A549 (cell line): ENCODE results near the gene PRSS56. TPM values are rescaled to one million over a fixed set of nuclear protein-coding genes. Genes with fewer than 3 reads are reported as not detected.

Source experiments
- ATAC-seq, 2 experiments: fragments of 200-7000 bp in 1 of 2; fragments of >200 bp in 1 of 2; cut with Nextera tagmentation in 1 of 2; cut with Tn5 transposase in 1 of 2; 3 replicates each; pipeline versions ENCODE4 v1.8.0 to v1.9.1; 2018 to 2020; ENCODE audit warnings: mild to moderate bottlenecking in 1 of 2, moderate library complexity in 1 of 2
- CTCF ChIA-PET: fragments of 300-600 bp; sonication (Branson Sonifier 250); formaldehyde crosslinking; extraction: SDS; loops from one replicate; lab custom pipeline; 2021; ENCODE audit warnings: antibody characterized with exemption, inconsistent platforms; lab: Yijun Ruan, JAX
- POLR2A ChIA-PET: fragments of 350-600 bp; formaldehyde crosslinking; extraction: SDS; loops from one replicate; lab custom pipeline; 2021; ENCODE audit warnings: antibody characterized with exemption, inconsistent platforms; lab: Yijun Ruan, JAX
- DNase-seq, 2 experiments: peaks; one replicate each; pipeline versions ENCODE4 v3.0.0 to v3.0.0-alpha.2; 2011 to 2016; ENCODE audit warnings: low read depth in 1 of 2, low spot score in 1 of 2
- FAIRE-seq: peaks from 2 replicates; lab custom pipeline; 2011; peaks lifted over from hg19 to GRCh38; lab: Jason Lieb, UNC
- H3K27ac ChIP-seq, 2 experiments: fragments of >200 bp; sonication (Bioruptor Twin); formaldehyde crosslinking; 3 replicates each; pipeline ENCODE4 v1.5.1; 2016 to 2017
- H3K4me1 ChIP-seq: fragments of >200 bp; sonication (Bioruptor Twin); formaldehyde crosslinking; 3 replicates; pipeline ENCODE4 v1.6.1; 2016
- H3K4me2 ChIP-seq: fragments of >200 bp; sonication (Bioruptor Twin); formaldehyde crosslinking; 3 replicates; pipeline ENCODE4 v1.6.1; 2016
- H3K4me3 ChIP-seq: fragments of >200 bp; sonication (Bioruptor Twin); formaldehyde crosslinking; 3 replicates; pipeline ENCODE4 v1.5.1; 2016
- H3K9me3 ChIP-seq: fragments of >200 bp; sonication (Bioruptor Twin); formaldehyde crosslinking; 3 replicates; pipeline ENCODE4 v1.6.1; 2016
- BHLHE40 ChIP-seq: IDR thresholded peaks from 2 replicates; pipeline ENCODE4 v1.6.1; 2012; ENCODE audit warnings: low read depth, low read length, inconsistent platforms
- CBX8 ChIP-seq: fragments of 200-600 bp; sonication (generic); IDR thresholded peaks from 2 replicates; pipeline ENCODE4 v1.6.1; 2016
- CHD4 ChIP-seq: fragments of 200-600 bp; sonication (generic); IDR thresholded peaks from 2 replicates; pipeline ENCODE4 v1.6.1; 2016; ENCODE audit warnings: antibody characterized with exemption, mild to moderate bottlenecking, borderline replicate concordance
- EHMT2 ChIP-seq: fragments of 200-600 bp; sonication (generic); IDR thresholded peaks from 2 replicates; pipeline ENCODE4 v1.6.1; 2016; ENCODE audit warnings: antibody characterized with exemption, low read depth, mild to moderate bottlenecking, moderate library complexity
- EP300 ChIP-seq, 2 experiments: fragments of >200 bp; sonication (Bioruptor Twin); formaldehyde crosslinking; IDR thresholded peaks; 2 replicates in 1 of 2; 3 replicates in 1 of 2; pipeline ENCODE4 v1.6.1; 2016 to 2017
- ESRRA ChIP-seq: fragments of 150-350 bp; IDR thresholded peaks from 2 replicates; pipeline ENCODE4 v1.6.1; 2014; ENCODE audit warnings: mild to moderate bottlenecking, low read length, borderline replicate concordance
- FOSL2 ChIP-seq, 2 experiments: fragments of 450-650 bp in 1 of 2; fragments of >200 bp in 1 of 2; sonication (Bioruptor Twin) in 1 of 2; formaldehyde crosslinking; IDR thresholded peaks; 2 replicates each; pipeline versions ENCODE4 v1.5.0 to v1.6.1; 2016 to 2020; ENCODE audit warnings: mild to moderate bottlenecking in 1 of 2, moderate library complexity in 1 of 2
- GATA3 ChIP-seq: IDR thresholded peaks from 2 replicates; pipeline ENCODE4 v1.6.1; 2012; ENCODE audit warnings: borderline replicate concordance
- HDAC2 ChIP-seq: fragments of 200-600 bp; sonication (generic); IDR thresholded peaks from 2 replicates; pipeline ENCODE4 v1.6.1; 2016
- HEYL ChIP-seq: fragments of 250-450 bp; sonication (Bioruptor Pico); IDR thresholded peaks from 2 replicates; pipeline ENCODE4 v1.8.0; 2021; ENCODE audit warnings: mild to moderate bottlenecking, moderate library complexity
- JUNB ChIP-seq: fragments of >200 bp; sonication (Bioruptor Twin); formaldehyde crosslinking; IDR thresholded peaks from 2 replicates; pipeline ENCODE4 v1.6.1; 2016
- MAZ ChIP-seq: fragments of 150-350 bp; IDR thresholded peaks from 2 replicates; pipeline ENCODE4 v1.6.1; 2014; ENCODE audit warnings: antibody characterized with exemption, low read depth, low read length, borderline replicate concordance
- MYC ChIP-seq: IDR thresholded peaks from 2 replicates; pipeline ENCODE4 v1.6.1; 2012; ENCODE audit warnings: mild to moderate bottlenecking, inconsistent platforms, low read length, improper control_type of control experiment, borderline replicate concordance
- POLR2A ChIP-seq: IDR thresholded peaks from 2 replicates; pipeline ENCODE4 v1.6.1; 2012; ENCODE audit warnings: mild to moderate bottlenecking, low read length
- RCOR1 ChIP-seq: fragments of 150-350 bp; IDR thresholded peaks from 2 replicates; pipeline ENCODE4 v1.6.1; 2014; ENCODE audit warnings: antibody characterized with exemption, low read length, low read depth
- RFX5 ChIP-seq: fragments of 450-650 bp; IDR thresholded peaks from 2 replicates; pipeline ENCODE4 v1.7.1; 2014; ENCODE audit warnings: antibody characterized with exemption, mild to moderate bottlenecking, moderate library complexity
- RNF2 ChIP-seq: fragments of 200-600 bp; sonication (generic); IDR thresholded peaks from 2 replicates; pipeline ENCODE4 v1.6.1; 2016; ENCODE audit warnings: low read depth, mild to moderate bottlenecking, antibody characterized with exemption, moderate library complexity, borderline replicate concordance
- SMC3 ChIP-seq: fragments of >200 bp; sonication (Bioruptor Twin); formaldehyde crosslinking; IDR thresholded peaks from 3 replicates; pipeline ENCODE4 v1.6.1; 2018; ENCODE audit warnings: inconsistent platforms
- SREBF2 ChIP-seq: fragments of 450-650 bp; IDR thresholded peaks from 2 replicates; pipeline ENCODE4 v1.6.1; 2014; ENCODE audit warnings: mild to moderate bottlenecking, moderate library complexity
- TP53 ChIP-seq: fragments of 250-450 bp; sonication (Bioruptor Pico); IDR thresholded peaks from 2 replicates; pipeline ENCODE4 v1.5.0; 2021; ENCODE audit warnings: mild to moderate bottlenecking, moderate library complexity
- ZC3H11A ChIP-seq: fragments of 450-650 bp; IDR thresholded peaks from 2 replicates; pipeline ENCODE4 v1.6.1; 2014; ENCODE audit warnings: antibody characterized with exemption, mild to moderate bottlenecking
- ZFP36 ChIP-seq: fragments of 450-650 bp; IDR thresholded peaks from 2 replicates; pipeline ENCODE4 v1.6.1; 2014; ENCODE audit warnings: borderline replicate concordance; ENCODE audit not compliant: partially characterized antibody
- ZSCAN20 ChIP-seq: fragments of 250-450 bp; sonication (Bioruptor Pico); IDR thresholded peaks from 2 replicates; pipeline ENCODE4 v1.8.0; 2022; ENCODE audit warnings: mild to moderate bottlenecking, moderate library complexity
- WGBS: methylation state at CpG from one replicate; pipeline ENCODE4 v1.1.6; 2017; ENCODE audit errors: missing lambda C conversion rate; 5-methylcytosine and 5-hydroxymethylcytosine counted together
- polyA plus RNA-seq, 4 experiments: library from polyadenylated mRNA; depleted of rRNA in 3 of 4; stranded (reverse); fragments of >200 nt; fragmentation: RNase III in 1 of 4; extraction: RNeasy Plus Mini Kit Qiagen cat#74134 plus additional on column Dnase treatment in 1 of 4; gene quantifications; 2 replicates in 3 of 4; 3 replicates in 1 of 4; pipeline ENCODE4 v1.2.3, GENCODE V29; 2011 to 2017
- TF ChIP-seq, protein P1 (sequence below): fragments of >200 bp; sonication (Bioruptor Twin); formaldehyde crosslinking; IDR thresholded peaks from 2 replicates; pipeline ENCODE4 v1.6.1; 2016
- TF ChIP-seq, protein P2 (sequence below): IDR thresholded peaks from 2 replicates; pipeline ENCODE4 v1.6.1; 2012
- TF ChIP-seq, protein P3 (sequence below): IDR thresholded peaks from 2 replicates; pipeline ENCODE4 v1.6.1; 2012; ENCODE audit warnings: low read depth, borderline replicate concordance
- TF ChIP-seq, protein P4 (sequence below): fragments of >200 bp; sonication (Bioruptor Twin); formaldehyde crosslinking; IDR thresholded peaks from 3 replicates; pipeline ENCODE4 v1.6.1; 2016
- TF ChIP-seq, protein P5 (sequence below): fragments of 250-450 bp; sonication (Bioruptor Pico); IDR thresholded peaks from 2 replicates; pipeline ENCODE4 v1.5.0; 2021; ENCODE audit warnings: mild to moderate bottlenecking, moderate library complexity, borderline replicate concordance
- TF ChIP-seq, protein P6 (sequence below): fragments of 150-350 bp; IDR thresholded peaks from 2 replicates; pipeline ENCODE4 v1.6.1; 2014; ENCODE audit warnings: low read depth, mild to moderate bottlenecking, low read length
- TF ChIP-seq, protein P7 (sequence below): IDR thresholded peaks from 2 replicates; pipeline ENCODE4 v1.6.1; 2012

Gene PRSS56
- polyA plus RNA-seq, 2 of the 4 experiments (the other 2 are of a cell fraction) = not detected

DNA sequence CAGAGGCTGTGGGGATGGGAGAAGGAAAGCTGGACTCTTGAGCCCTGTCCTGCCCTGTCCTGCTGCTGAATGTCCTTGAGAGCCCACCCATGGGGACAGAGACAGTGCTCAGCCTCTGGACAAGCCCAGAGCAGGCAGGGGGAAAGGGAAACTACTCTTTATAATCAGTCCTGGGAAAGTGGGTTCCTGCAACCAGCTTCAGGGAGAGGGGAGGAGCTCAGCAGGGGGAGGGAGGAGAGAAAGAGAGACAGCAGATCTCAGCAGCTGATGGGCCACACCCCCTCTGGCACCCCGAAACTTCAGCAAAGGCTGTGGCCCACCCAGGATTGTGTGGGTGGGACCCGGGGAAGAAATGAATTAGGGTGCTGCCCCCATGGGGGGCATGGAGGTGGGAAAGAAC is 44.1 kb upstream of the PRSS56 start:
- Histone ChIP-seq H3K4me1 (no peaks in the 10 kb centered on the region), H3K4me2 (no peak overlapping the region), H3K9me3 (peaks cover 8% of the 10 kb centered on the region; the same call in 1 of the 3 replicates), H3K4me3 (no peak overlapping the region), H3K27ac (no peak overlapping the region)
- ChIA-PET CTCF (interaction anchor here (0.6 to 3.8 kb wide), 3 partner anchors 31 to 48 kb away, joined by 3 to 19 read pairs (median 6); no protein-coding TSS in a partner anchor), POLR2A (interaction anchor here (0.5 kb wide), 1 partner anchor 71 kb away, joined by 3 read pairs; no protein-coding TSS in a partner anchor)
- WGBS = 16% methylated on average over 2 of the region's 2 CpGs
- FAIRE-seq (no peak), DNase-seq (no peak), ATAC-seq (no peak)
- TF ChIP-seq CBX8 (no peak), TP53 (CRISPR knock-in tag) (no peak), MYC (no peak), ZFP36 (no peak), POLR2A (no peak), JUNB (no peak), SREBF2 (no peak), ZC3H11A (no peak), MAZ (no peak), ESRRA (no peak), HEYL (no peak), ZSCAN20 (no peak), RNF2 (no peak), GATA3 (no peak)
- TF ChIP-seq, protein P1, sequence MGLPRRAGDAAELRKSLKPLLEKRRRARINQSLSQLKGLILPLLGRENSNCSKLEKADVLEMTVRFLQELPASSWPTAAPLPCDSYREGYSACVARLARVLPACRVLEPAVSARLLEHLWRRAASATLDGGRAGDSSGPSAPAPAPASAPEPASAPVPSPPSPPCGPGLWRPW = no peak
- TF ChIP-seq, protein P2, sequence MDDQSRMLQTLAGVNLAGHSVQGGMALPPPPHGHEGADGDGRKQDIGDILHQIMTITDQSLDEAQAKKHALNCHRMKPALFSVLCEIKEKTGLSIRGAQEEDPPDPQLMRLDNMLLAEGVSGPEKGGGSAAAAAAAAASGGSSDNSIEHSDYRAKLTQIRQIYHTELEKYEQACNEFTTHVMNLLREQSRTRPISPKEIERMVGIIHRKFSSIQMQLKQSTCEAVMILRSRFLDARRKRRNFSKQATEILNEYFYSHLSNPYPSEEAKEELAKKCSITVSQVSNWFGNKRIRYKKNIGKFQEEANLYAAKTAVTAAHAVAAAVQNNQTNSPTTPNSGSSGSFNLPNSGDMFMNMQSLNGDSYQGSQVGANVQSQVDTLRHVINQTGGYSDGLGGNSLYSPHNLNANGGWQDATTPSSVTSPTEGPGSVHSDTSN = no peak
- TF ChIP-seq, protein P3, sequence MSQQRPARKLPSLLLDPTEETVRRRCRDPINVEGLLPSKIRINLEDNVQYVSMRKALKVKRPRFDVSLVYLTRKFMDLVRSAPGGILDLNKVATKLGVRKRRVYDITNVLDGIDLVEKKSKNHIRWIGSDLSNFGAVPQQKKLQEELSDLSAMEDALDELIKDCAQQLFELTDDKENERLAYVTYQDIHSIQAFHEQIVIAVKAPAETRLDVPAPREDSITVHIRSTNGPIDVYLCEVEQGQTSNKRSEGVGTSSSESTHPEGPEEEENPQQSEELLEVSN = no peak
- TF ChIP-seq, protein P4, sequence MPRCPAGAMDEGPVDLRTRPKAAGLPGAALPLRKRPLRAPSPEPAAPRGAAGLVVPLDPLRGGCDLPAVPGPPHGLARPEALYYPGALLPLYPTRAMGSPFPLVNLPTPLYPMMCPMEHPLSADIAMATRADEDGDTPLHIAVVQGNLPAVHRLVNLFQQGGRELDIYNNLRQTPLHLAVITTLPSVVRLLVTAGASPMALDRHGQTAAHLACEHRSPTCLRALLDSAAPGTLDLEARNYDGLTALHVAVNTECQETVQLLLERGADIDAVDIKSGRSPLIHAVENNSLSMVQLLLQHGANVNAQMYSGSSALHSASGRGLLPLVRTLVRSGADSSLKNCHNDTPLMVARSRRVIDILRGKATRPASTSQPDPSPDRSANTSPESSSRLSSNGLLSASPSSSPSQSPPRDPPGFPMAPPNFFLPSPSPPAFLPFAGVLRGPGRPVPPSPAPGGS = no peak

DNA sequence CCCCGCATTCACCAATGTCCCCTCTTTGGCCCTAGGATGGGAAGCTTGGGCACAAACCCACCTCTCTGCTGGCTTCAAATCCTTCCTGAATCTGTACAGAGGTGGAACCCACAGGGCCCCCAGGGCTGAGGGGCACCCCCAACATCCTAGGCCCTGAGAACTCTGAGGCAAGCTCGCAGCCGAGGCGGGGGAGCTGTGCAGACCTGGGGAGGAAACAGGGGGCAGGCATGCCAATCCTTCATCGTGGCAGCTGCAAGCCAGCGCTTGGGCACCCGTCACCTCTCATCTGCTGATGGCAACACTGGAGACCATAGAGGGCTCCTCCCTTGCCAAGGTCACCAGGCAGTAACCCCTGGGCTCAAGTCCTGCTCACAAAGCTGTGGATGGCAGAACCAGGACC is 43.4 kb upstream of the PRSS56 start:
- Histone ChIP-seq H3K9me3 (peaks cover 7% of the 10 kb centered on the region; the same call in 1 of the 3 replicates), H3K4me1 (no peaks in the 10 kb centered on the region), H3K4me3 (no peak overlapping the region), H3K27ac (no peak overlapping the region), H3K4me2 (no peak overlapping the region)
- TF ChIP-seq SMC3 (no peak), FOSL2 (IDR thresholded peaks at IDR 0.05) (no peak), FOSL2 (CRISPR knock-in tag; IDR thresholded peaks at IDR 0.05) (no peak), ESRRA (no peak), CHD4 (no peak), ZSCAN20 (no peak), JUNB (no peak), HEYL (no peak), RCOR1 (no peak), BHLHE40 (no peak), HDAC2 (no peak), EP300 (IDR thresholded peaks at IDR 0.05) (no peak), RFX5 (no peak), EHMT2 (no peak)
- TF ChIP-seq, protein P5, sequence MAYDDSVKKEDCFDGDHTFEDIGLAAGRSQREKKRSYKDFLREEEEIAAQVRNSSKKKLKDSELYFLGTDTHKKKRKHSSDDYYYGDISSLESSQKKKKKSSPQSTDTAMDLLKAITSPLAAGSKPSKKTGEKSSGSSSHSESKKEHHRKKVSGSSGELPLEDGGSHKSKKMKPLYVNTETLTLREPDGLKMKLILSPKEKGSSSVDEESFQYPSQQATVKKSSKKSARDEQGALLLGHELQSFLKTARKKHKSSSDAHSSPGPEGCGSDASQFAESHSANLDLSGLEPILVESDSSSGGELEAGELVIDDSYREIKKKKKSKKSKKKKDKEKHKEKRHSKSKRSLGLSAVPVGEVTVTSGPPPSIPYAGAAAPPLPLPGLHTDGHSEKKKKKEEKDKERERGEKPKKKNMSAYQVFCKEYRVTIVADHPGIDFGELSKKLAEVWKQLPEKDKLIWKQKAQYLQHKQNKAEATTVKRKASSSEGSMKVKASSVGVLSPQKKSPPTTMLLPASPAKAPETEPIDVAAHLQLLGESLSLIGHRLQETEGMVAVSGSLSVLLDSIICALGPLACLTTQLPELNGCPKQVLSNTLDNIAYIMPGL (CRISPR knock-in tag) = no peak
- TF ChIP-seq, protein P4 = no peak
- TF ChIP-seq, protein P6, sequence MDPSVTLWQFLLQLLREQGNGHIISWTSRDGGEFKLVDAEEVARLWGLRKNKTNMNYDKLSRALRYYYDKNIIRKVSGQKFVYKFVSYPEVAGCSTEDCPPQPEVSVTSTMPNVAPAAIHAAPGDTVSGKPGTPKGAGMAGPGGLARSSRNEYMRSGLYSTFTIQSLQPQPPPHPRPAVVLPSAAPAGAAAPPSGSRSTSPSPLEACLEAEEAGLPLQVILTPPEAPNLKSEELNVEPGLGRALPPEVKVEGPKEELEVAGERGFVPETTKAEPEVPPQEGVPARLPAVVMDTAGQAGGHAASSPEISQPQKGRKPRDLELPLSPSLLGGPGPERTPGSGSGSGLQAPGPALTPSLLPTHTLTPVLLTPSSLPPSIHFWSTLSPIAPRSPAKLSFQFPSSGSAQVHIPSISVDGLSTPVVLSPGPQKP = no peak
- TF ChIP-seq, protein P7, sequence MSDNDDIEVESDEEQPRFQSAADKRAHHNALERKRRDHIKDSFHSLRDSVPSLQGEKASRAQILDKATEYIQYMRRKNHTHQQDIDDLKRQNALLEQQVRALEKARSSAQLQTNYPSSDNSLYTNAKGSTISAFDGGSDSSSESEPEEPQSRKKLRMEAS = no peak
- ChIA-PET CTCF (interaction anchor here (1.9 to 3.8 kb wide), 2 partner anchors 32 to 45 kb away, joined by 6 to 19 read pairs; no protein-coding TSS in a partner anchor), POLR2A (interaction anchor here (0.5 kb wide), 1 partner anchor 72 kb away, joined by 3 read pairs; no protein-coding TSS in a partner anchor)
- 84% methylated on average over 7 of the region's 7 CpGs for WGBS
- DNase-seq (no peak), FAIRE-seq (no peak), ATAC-seq (no peak)
